Adrenal gland (tissue), 5 donors: ENCODE measurements around the gene STX19.

ENCODE experiments used
- POLR2A ChIP-seq, 2 donors: fragments of 450-650 bp; IDR thresholded peaks; one replicate each; pipeline ENCODE4 v1.6.1; 2017; ENCODE audit warnings: antibody characterized with exemption in 2 of 2, mild to moderate bottlenecking in 2 of 2, moderate library complexity in 1 of 2
- TF ChIP-seq, protein P1 (sequence below), 6 experiments: fragments of 450-650 bp in 4 of 6; fragments of 200-600 bp in 2 of 6; sonication (generic) in 1 of 6; IDR thresholded peaks; 1 replicate in 5 of 6; 2 replicates in 1 of 6; pipeline versions ENCODE4 v1.5.1 to v1.8.0; 2016 to 2021; ENCODE audit warnings: antibody characterized with exemption in 6 of 6, mild to moderate bottlenecking in 2 of 6, moderate library complexity in 1 of 6
- donor health status: DM: no; HTN: no; CAD: no.

GRCh38 chr3:93988283-93988682 is 40.1 kb downstream of the STX19 start:
- TF ChIP-seq, protein P1, sequence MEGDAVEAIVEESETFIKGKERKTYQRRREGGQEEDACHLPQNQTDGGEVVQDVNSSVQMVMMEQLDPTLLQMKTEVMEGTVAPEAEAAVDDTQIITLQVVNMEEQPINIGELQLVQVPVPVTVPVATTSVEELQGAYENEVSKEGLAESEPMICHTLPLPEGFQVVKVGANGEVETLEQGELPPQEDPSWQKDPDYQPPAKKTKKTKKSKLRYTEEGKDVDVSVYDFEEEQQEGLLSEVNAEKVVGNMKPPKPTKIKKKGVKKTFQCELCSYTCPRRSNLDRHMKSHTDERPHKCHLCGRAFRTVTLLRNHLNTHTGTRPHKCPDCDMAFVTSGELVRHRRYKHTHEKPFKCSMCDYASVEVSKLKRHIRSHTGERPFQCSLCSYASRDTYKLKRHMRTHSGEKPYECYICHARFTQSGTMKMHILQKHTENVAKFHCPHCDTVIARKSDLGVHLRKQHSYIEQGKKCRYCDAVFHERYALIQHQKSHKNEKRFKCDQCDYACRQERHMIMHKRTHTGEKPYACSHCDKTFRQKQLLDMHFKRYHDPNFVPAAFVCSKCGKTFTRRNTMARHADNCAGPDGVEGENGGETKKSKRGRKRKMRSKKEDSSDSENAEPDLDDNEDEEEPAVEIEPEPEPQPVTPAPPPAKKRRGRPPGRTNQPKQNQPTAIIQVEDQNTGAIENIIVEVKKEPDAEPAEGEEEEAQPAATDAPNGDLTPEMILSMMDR (IDR thresholded peaks at IDR 0.05): no peak
- TF ChIP-seq POLR2A (IDR thresholded peaks at IDR 0.05): no peak
